ENCODE results near the gene RHOB. TPM values are rescaled to one million over a fixed set of nuclear protein-coding genes. Genes with fewer than 3 reads are reported as not detected.

Gene RHOB
- total RNA-seq, 6 experiments from 2014 or later, result 185 to 656 (median 388) TPM

GRCh38 chr2:20485612-20486388 lies 38.9 kb downstream of the RHOB start:
- Histone ChIP-seq H3K4me1 (no peaks in the 10 kb centered on the region), H3K27ac (no peak overlapping the region), H3K4me3 (no peak overlapping the region), H3K27me3 (no peaks in the 10 kb centered on the region), H3K36me3 (no peaks in the 10 kb centered on the region), H3K9me3 (no peaks in the 10 kb centered on the region)
- DNase-seq (no peak), ATAC-seq (no peak)
- intact Hi-C loops (cut with DNase I), result no loop called here
- 100% methylated on average over 1 of the region's 7 CpGs for whole genome bisulfite sequencing (ENCODE audit: insufficient coverage, low coverage, low lambda C conversion rate, missing lambda C conversion rate)
- TF ChIP-seq, protein P1, sequence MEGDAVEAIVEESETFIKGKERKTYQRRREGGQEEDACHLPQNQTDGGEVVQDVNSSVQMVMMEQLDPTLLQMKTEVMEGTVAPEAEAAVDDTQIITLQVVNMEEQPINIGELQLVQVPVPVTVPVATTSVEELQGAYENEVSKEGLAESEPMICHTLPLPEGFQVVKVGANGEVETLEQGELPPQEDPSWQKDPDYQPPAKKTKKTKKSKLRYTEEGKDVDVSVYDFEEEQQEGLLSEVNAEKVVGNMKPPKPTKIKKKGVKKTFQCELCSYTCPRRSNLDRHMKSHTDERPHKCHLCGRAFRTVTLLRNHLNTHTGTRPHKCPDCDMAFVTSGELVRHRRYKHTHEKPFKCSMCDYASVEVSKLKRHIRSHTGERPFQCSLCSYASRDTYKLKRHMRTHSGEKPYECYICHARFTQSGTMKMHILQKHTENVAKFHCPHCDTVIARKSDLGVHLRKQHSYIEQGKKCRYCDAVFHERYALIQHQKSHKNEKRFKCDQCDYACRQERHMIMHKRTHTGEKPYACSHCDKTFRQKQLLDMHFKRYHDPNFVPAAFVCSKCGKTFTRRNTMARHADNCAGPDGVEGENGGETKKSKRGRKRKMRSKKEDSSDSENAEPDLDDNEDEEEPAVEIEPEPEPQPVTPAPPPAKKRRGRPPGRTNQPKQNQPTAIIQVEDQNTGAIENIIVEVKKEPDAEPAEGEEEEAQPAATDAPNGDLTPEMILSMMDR (IDR thresholded peaks at IDR 0.05), result no peak
- TF ChIP-seq POLR2A (IDR thresholded peaks at IDR 0.05), result no peak

- 100% methylated on average over 1 of the region's 3 CpGs for WGBS (ENCODE audit: insufficient coverage, low coverage, low lambda C conversion rate, missing lambda C conversion rate)
- no peaks in the 10 kb centered on the region for H3K27me3 ChIP-seq
- no peaks in the 10 kb centered on the region for H3K36me3 ChIP-seq
- no peaks in the 10 kb centered on the region for H3K4me1 ChIP-seq
- no peak for ATAC-seq
- H3K4me3 ChIP-seq, result no peak overlapping the region
- intact Hi-C loops (cut with DNase I), result no loop called here
- no peak for DNase-seq
- TF ChIP-seq, protein P1 (IDR thresholded peaks at IDR 0.05), result no peak
- TF ChIP-seq POLR2A (IDR thresholded peaks at IDR 0.05), result no peak
- H3K27ac ChIP-seq, result no peak overlapping the region
- no peaks in the 10 kb centered on the region for H3K9me3 ChIP-seq
These were observed 39.7 kb downstream of the RHOB start for GRCh38 chr2:20486571-20486970.

GRCh38 chr2:20487030-20487391 lies 40.1 kb downstream of the RHOB start:
- WGBS (ENCODE audit: insufficient coverage, low coverage, low lambda C conversion rate, missing lambda C conversion rate), result 100% methylated on average over 1 of the region's 3 CpGs
- Histone ChIP-seq H3K27me3 (no peaks in the 10 kb centered on the region), H3K4me1 (no peaks in the 10 kb centered on the region), H3K4me3 (no peak overlapping the region), H3K27ac (no peak overlapping the region), H3K9me3 (no peaks in the 10 kb centered on the region), H3K36me3 (no peaks in the 10 kb centered on the region)
- ATAC-seq, result no peak
- no peak for TF ChIP-seq POLR2A (IDR thresholded peaks at IDR 0.05)
- TF ChIP-seq, protein P1 (IDR thresholded peaks at IDR 0.05), result no peak
- no peak for DNase-seq
- intact Hi-C loops (cut with DNase I), result no loop called here

DNA sequence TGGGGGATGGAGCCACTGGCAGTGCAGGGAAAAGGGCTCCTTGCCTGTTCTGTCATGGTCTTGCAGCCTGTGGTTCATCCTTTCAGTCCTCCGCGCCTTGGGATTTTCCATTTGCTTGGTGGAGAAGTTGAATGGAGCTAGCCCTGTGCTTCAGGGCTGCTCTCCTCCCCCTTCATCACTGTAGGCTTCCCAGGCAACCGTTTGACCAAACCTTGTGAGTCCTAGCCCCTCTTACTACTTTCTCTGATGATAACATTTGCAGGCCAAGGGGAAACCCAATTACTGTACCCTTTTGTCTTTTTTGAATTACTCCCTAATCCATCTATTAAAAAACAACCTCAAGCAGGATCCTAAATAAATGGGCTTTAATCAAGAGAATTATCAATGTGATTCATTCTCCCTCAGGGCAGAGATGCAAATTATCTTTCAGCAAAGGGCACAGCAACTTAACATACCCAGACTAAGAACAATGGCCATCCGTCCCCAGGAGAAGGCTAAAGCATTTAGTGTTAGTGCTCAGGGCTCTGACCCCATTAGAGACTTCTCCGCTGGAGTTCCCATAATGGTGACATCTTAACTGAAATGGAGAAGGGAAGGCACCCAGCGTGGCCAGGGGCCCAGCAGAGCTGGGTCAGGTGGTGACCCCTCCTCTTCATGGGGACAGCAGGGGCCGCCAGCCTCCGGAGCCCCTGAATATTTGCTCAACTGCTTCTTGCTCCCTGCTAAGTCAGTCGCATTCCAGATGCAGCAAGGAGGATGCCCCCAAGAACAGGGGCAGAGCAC lies 40.7 kb downstream of the RHOB start:
- ATAC-seq, result no peak
- TF ChIP-seq POLR2A (IDR thresholded peaks at IDR 0.05), result no peak
- TF ChIP-seq, protein P1 (IDR thresholded peaks at IDR 0.05), result no peak
- Histone ChIP-seq H3K36me3 (no peaks in the 10 kb centered on the region), H3K27me3 (no peaks in the 10 kb centered on the region), H3K4me1 (no peaks in the 10 kb centered on the region), H3K27ac (no peak overlapping the region), H3K9me3 (no peaks in the 10 kb centered on the region), H3K4me3 (no peak overlapping the region)
- 82% methylated on average over 4 of the region's 9 CpGs for WGBS (ENCODE audit: insufficient coverage, low coverage, low lambda C conversion rate, missing lambda C conversion rate)
- intact Hi-C loops (cut with DNase I), result no loop called here
- DNase-seq, result no peak
